T-cell (primary cell): ENCODE measurements around the gene ANKS1A. TPM values are rescaled to one million over a fixed set of nuclear protein-coding genes. Genes with fewer than 3 reads are reported as not detected.

Experiments
- ATAC-seq, 4 experiments: fragments of 200-7000 bp in 3 of 4; fragments of 150-1000 bp in 1 of 4; cut with Tn5 transposase; replicated peaks in 1 of 4; 1 replicate in 3 of 4; 2 replicates in 1 of 4; pipeline ENCODE4 v1.10.0; 2021; ENCODE audit warnings: moderate library complexity in 3 of 4, mild to moderate bottlenecking in 2 of 4, moderate number of reproducible peaks in 1 of 4
- CTCF ChIA-PET, 2 donors: fragments of 300-600 bp; sonication (Branson Sonifier 250); formaldehyde crosslinking; loops; one replicate each; lab custom pipeline; 2022; ENCODE audit warnings: antibody characterized with exemption in 2 of 2; lab: Charles Lee
- POLR2A ChIA-PET, 2 donors: fragments of 300-600 bp; sonication (Branson Sonifier 250); formaldehyde crosslinking; loops; one replicate each; lab custom pipeline; 2022; ENCODE audit warnings: antibody characterized with exemption in 2 of 2; lab: Charles Lee
- DNase-seq, 35 experiments: peaks; one replicate each; pipeline versions ENCODE4 v3.0.0 to v3.0.0-alpha.2; 2013 to 2023
- H3K27ac ChIP-seq: one replicate; pipeline ENCODE4 v1.5.1; 2013; ENCODE audit warnings: low read length
- H3K27me3 ChIP-seq, 2 experiments: replicated peaks in 1 of 2; 1 replicate in 1 of 2; 2 replicates in 1 of 2; pipeline versions ENCODE4 v1.6.1 to v1.7.0; 2013; ENCODE audit warnings: low read length in 1 of 2, mixed read lengths in 1 of 2; ENCODE audit not compliant: control insufficient read depth in 2 of 2, insufficient read depth in 2 of 2; ENCODE audit errors: extremely low read depth in 1 of 2
- H3K36me3 ChIP-seq, 2 donors: 1 replicate in 1 of 2; 2 replicates in 1 of 2; pipeline versions ENCODE4 v1.6.1 to v1.7.0; 2013; ENCODE audit warnings: low read length in 1 of 2; ENCODE audit not compliant: control insufficient read depth in 2 of 2, insufficient read depth in 1 of 2; ENCODE audit errors: extremely low read depth in 1 of 2
- H3K4me1 ChIP-seq, 2 experiments: 1 replicate in 1 of 2; 2 replicates in 1 of 2; pipeline versions ENCODE4 v1.6.1 to v1.7.0; 2013; ENCODE audit warnings: low read length in 2 of 2, mixed read lengths in 1 of 2; ENCODE audit not compliant: insufficient read depth in 2 of 2, control insufficient read depth in 1 of 2; ENCODE audit errors: extremely low read depth in 1 of 2
- H3K4me3 ChIP-seq, 2 donors: 1 replicate in 1 of 2; 2 replicates in 1 of 2; pipeline versions ENCODE4 v1.5.1 to v1.7.0; 2013; ENCODE audit warnings: mild to moderate bottlenecking in 2 of 2, low read length in 1 of 2, moderate library complexity in 1 of 2; ENCODE audit not compliant: control insufficient read depth in 1 of 2; ENCODE audit errors: extremely low read depth in 1 of 2
- H3K9me3 ChIP-seq: 2 replicates; pipeline ENCODE4 v1.7.0; 2013
- H3K27ac Mint-ChIP-seq, 2 donors: one replicate each; pipeline ENCODE4 v1.8.0; 2020 to 2021; ENCODE audit warnings: mild to moderate bottlenecking in 2 of 2, mixed read lengths in 2 of 2
- H3K27me3 Mint-ChIP-seq, 2 donors: one replicate each; pipeline ENCODE4 v1.8.0; 2021 to 2022; ENCODE audit warnings: mixed read lengths in 2 of 2
- H3K36me3 Mint-ChIP-seq: one replicate; pipeline ENCODE4 v1.8.0; 2021; ENCODE audit warnings: mixed read lengths
- H3K4me1 Mint-ChIP-seq, 3 donors: one replicate each; pipeline ENCODE4 v1.8.0; 2020 to 2022; ENCODE audit warnings: mixed read lengths in 3 of 3, mild to moderate bottlenecking in 1 of 3
- H3K4me3 Mint-ChIP-seq, 3 donors: one replicate each; pipeline ENCODE4 v1.8.0; 2020 to 2022; ENCODE audit warnings: mild to moderate bottlenecking in 3 of 3, mixed read lengths in 3 of 3, moderate library complexity in 3 of 3
- H3K9me3 Mint-ChIP-seq, 3 donors: one replicate each; pipeline ENCODE4 v1.8.0; 2020 to 2022; ENCODE audit warnings: mixed read lengths in 3 of 3
- WGBS: methylation state at CpG from one replicate; pipeline ENCODE4 v1.1.5; 2013; ENCODE audit warnings: missing lambda C conversion rate; ENCODE audit not compliant: insufficient coverage; 5-methylcytosine and 5-hydroxymethylcytosine counted together
- total RNA-seq, 35 experiments: library from RNA in 6 of 35; stranded (reverse) in 6 of 35; fragments of 120-200 nt in 1 of 35; gene quantifications; one replicate each; pipeline versions ENCODE4 v1.2.1 to v1.2.4 and lab custom pipeline; 2013 to 2026

ANKS1A gene
- total RNA-seq, 5 donors from 2014 or later (not counting 1 experiment from before 2014, with no cell fraction given) = 11.1 to 14.4 (median 11.7) TPM

GRCh38 chr6:35052694-35053565, 163.9 kb downstream of the ANKS1A start:
- no peak overlapping the region for H3K4me3 Mint-ChIP-seq
- no peak overlapping the region for H3K27ac Mint-ChIP-seq
- no peaks in the 10 kb centered on the region for H3K27me3 ChIP-seq
- H3K4me1 ChIP-seq = peaks cover 8 to 11% of the 10 kb centered on the region in 2 experiments
- no peaks in the 10 kb centered on the region for H3K9me3 Mint-ChIP-seq
- ChIA-PET POLR2A (interaction anchor here in 1 of 2 donors (0.7 kb wide), 1 partner anchor 97 kb away, joined by 12 read pairs; no protein-coding TSS in a partner anchor), CTCF (interaction anchor here (0.6 to 1.1 kb wide), 2 partner anchors 87 to 526 kb away, joined by 3 to 5 read pairs; no protein-coding TSS in a partner anchor)
- 80% methylated on average over 6 of the region's 9 CpGs for WGBS
- H3K27ac ChIP-seq = no peak overlapping the region
- peaks cover 16% of the 10 kb centered on the region for H3K36me3 Mint-ChIP-seq
- H3K4me1 Mint-ChIP-seq = peaks cover 0 to 2% (median 0%) of the 10 kb centered on the region in 3 donors
- peaks cover 0 to 4% of the 10 kb centered on the region in 2 donors for H3K36me3 ChIP-seq
- DNase-seq (no peak), ATAC-seq (no peak)
- no peaks in the 10 kb centered on the region for H3K27me3 Mint-ChIP-seq
- no peaks in the 10 kb centered on the region for H3K9me3 ChIP-seq
- no peak overlapping the region for H3K4me3 ChIP-seq

DNA sequence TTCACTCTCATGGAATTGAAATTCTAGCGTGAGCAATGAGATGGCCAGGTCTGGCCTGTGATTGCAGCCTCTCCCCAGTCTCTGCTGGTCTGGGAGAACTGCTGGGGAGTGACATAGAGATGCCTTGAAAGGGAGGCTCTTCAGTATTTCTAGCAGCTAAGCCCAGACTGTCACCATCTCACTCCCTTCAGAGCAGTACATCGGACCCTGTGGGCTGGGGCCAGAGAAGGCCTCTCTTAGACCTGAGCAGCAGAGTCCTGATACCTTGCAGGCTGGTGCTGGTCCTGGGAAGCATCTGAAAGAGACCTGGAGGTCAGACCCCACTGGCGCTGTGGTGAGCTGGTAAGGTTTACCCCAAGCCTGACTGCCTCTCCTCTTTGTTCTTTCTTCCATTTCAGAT, 164.6 kb downstream of the ANKS1A start:
- Mint-ChIP-seq H3K4me1 (peaks cover 2 to 7% (median 2%) of the 10 kb centered on the region in 3 donors), H3K27me3 (no peaks in the 10 kb centered on the region), H3K9me3 (no peaks in the 10 kb centered on the region), H3K36me3 (peaks cover 16% of the 10 kb centered on the region), H3K27ac (no peak overlapping the region), H3K4me3 (no peak overlapping the region)
- H3K4me3 ChIP-seq = no peak overlapping the region
- ATAC-seq = no peak
- H3K4me1 ChIP-seq = peaks cover 2 to 8% of the 10 kb centered on the region in 2 experiments
- no peak overlapping the region for H3K27ac ChIP-seq
- WGBS = 100% methylated on average over 2 of the region's 3 CpGs
- CTCF ChIA-PET = no interaction called here
- POLR2A ChIA-PET = no interaction called here
- no peaks in the 10 kb centered on the region for H3K27me3 ChIP-seq
- peaks cover 0 to 6% of the 10 kb centered on the region in 2 donors for H3K36me3 ChIP-seq
- no peaks in the 10 kb centered on the region for H3K9me3 ChIP-seq
- no peak for DNase-seq

- ATAC-seq = no peak
- POLR2A ChIA-PET = no interaction called here
These were observed 165.2 kb downstream of the ANKS1A start for GRCh38 chr6:35054106-35054742.

DNA sequence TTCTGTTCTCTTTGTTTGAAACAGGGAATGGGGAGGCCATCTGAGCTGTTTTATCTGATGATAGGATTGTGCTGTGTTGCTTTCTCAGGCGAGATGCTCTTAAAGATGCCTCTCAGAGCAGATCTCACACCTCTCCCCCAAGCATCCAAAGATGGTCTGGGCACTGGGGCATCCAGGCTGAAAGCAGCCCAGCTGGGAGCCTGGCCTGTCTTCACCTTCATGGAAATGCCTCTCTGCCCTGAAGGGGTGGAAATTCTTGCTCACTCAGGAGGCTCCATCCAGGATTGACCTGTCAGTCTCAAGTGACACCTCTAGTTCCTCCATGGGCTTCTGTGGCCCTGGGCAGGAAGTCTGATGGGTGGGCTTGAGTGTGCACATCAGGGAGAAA, 165.7 kb downstream of the ANKS1A start:
- no peak overlapping the region for H3K4me3 Mint-ChIP-seq
- Histone ChIP-seq H3K4me1 (peaks cover 0 to 12% of the 10 kb centered on the region in 2 experiments), H3K9me3 (no peaks in the 10 kb centered on the region), H3K27ac (no peak overlapping the region), H3K27me3 (no peaks in the 10 kb centered on the region), H3K36me3 (peaks cover 0 to 10% of the 10 kb centered on the region in 2 donors), H3K4me3 (no peak overlapping the region)
- ATAC-seq (no peak), DNase-seq (no peak)
- POLR2A ChIA-PET = no interaction called here
- CTCF ChIA-PET = interaction anchor here in 1 of 2 donors (0.6 to 0.7 kb wide), 2 partner anchors 25 to 445 kb away, joined by 3 read pairs; no protein-coding TSS in a partner anchor
- no peak overlapping the region for H3K27ac Mint-ChIP-seq
- H3K4me1 Mint-ChIP-seq = peaks cover 5 to 11% (median 5%) of the 10 kb centered on the region in 3 donors
- WGBS = no CpG with 5 or more reads among the region's 1 CpG
- peaks cover 16% of the 10 kb centered on the region for H3K36me3 Mint-ChIP-seq
- no peaks in the 10 kb centered on the region for H3K9me3 Mint-ChIP-seq
- H3K27me3 Mint-ChIP-seq = no peaks in the 10 kb centered on the region

More at GRCh38 chr6:35054106-35054742, 165.2 kb downstream of the ANKS1A start:
- Histone ChIP-seq H3K36me3 (peaks cover 0 to 9% of the 10 kb centered on the region in 2 donors), H3K4me1 (peaks cover 0 to 8% of the 10 kb centered on the region in 2 experiments), H3K9me3 (no peaks in the 10 kb centered on the region), H3K27ac (no peak overlapping the region), H3K27me3 (no peaks in the 10 kb centered on the region), H3K4me3 (no peak overlapping the region)
- Mint-ChIP-seq H3K9me3 (no peaks in the 10 kb centered on the region), H3K27me3 (no peaks in the 10 kb centered on the region), H3K27ac (no peak overlapping the region), H3K36me3 (peaks cover 16% of the 10 kb centered on the region), H3K4me1 (peaks cover 5 to 11% (median 5%) of the 10 kb centered on the region in 3 donors), H3K4me3 (no peak overlapping the region)
- 89% methylated on average over 3 of the region's 8 CpGs for WGBS
- no peak for DNase-seq
- CTCF ChIA-PET = interaction anchor here in 1 of 2 donors (0.6 to 0.7 kb wide), 2 partner anchors 24 to 444 kb away, joined by 3 read pairs; no protein-coding TSS in a partner anchor

DNA sequence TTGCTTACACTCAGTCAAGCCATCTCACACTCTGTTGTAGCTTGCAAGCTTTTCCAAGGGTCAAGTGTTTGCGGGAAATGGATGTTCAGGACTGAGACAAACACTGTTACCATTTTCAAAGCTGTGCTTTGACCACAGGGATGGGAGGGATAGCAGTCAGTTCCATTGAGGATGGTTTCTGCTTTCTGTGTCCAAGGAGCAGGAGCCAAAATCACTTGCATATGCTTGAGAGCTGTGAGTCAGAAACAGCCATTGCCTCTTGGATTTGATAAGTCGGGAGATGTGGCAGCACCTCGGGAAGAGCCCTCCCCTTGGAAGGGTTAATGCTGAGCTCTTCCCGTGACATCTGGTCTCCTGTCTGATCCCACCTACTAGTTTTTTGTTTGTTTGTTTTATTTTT, 166.8 kb downstream of the ANKS1A start:
- Mint-ChIP-seq H3K4me3 (no peak overlapping the region), H3K27ac (no peak overlapping the region), H3K4me1 (peaks cover 5 to 11% (median 5%) of the 10 kb centered on the region in 3 donors), H3K36me3 (peaks cover 22% of the 10 kb centered on the region), H3K27me3 (no peaks in the 10 kb centered on the region), H3K9me3 (no peaks in the 10 kb centered on the region)
- H3K27ac ChIP-seq = no peak overlapping the region
- H3K9me3 ChIP-seq = no peaks in the 10 kb centered on the region
- ATAC-seq (no peak), DNase-seq (no peak)
- POLR2A ChIA-PET = no interaction called here
- no peak overlapping the region for H3K4me3 ChIP-seq
- H3K4me1 ChIP-seq = peaks cover 0 to 12% of the 10 kb centered on the region in 2 experiments
- peaks cover 0 to 18% of the 10 kb centered on the region in 2 donors for H3K36me3 ChIP-seq
- WGBS = no CpG with 5 or more reads among the region's 4 CpGs
- CTCF ChIA-PET = no interaction called here
- H3K27me3 ChIP-seq = no peaks in the 10 kb centered on the region

GRCh38 chr6:35056952-35057351, 167.9 kb downstream of the ANKS1A start:
- peaks cover 0 to 12% of the 10 kb centered on the region in 2 experiments for H3K4me1 ChIP-seq
- H3K27me3 ChIP-seq = no peaks in the 10 kb centered on the region
- ChIA-PET CTCF (no interaction called here), POLR2A (no interaction called here)
- Mint-ChIP-seq H3K27me3 (no peaks in the 10 kb centered on the region), H3K36me3 (peaks cover 20% of the 10 kb centered on the region), H3K4me1 (peaks cover 5 to 11% (median 5%) of the 10 kb centered on the region in 3 donors), H3K4me3 (no peak overlapping the region), H3K9me3 (no peaks in the 10 kb centered on the region), H3K27ac (no peak overlapping the region)
- no peak overlapping the region for H3K27ac ChIP-seq
- no peaks in the 10 kb centered on the region for H3K9me3 ChIP-seq
- H3K4me3 ChIP-seq = no peak overlapping the region
- WGBS = 98% methylated on average over 7 of the region's 8 CpGs
- ATAC-seq (no peak), DNase-seq (no peak)
- H3K36me3 ChIP-seq = peaks cover 2 to 23% of the 10 kb centered on the region in 2 donors
